H1 (cell line): ENCODE results near the gene SHC3. TPM values are rescaled to one million over a fixed set of nuclear protein-coding genes. Genes with fewer than 3 reads are reported as not detected.

Source experiments
- CTCF ChIA-PET: fragments of 300-600 bp; sonication (Branson Sonifier 250); formaldehyde crosslinking; loops from one replicate; lab custom pipeline; 2021; ENCODE audit not compliant: partially characterized antibody; lab: Charles Lee
- POLR2A ChIA-PET: fragments of 300-600 bp; sonication (Branson Sonifier 250); formaldehyde crosslinking; loops from one replicate; lab custom pipeline; 2021; ENCODE audit warnings: inconsistent platforms; ENCODE audit not compliant: partially characterized antibody; lab: Charles Lee
- DNase-seq, 2 experiments: peaks; one replicate each; pipeline versions ENCODE4 v3.0.0 to v3.0.0-alpha.2; 2010 to 2022; ENCODE audit warnings: low spot score in 2 of 2, low read depth in 1 of 2, mixed read lengths in 1 of 2
- FAIRE-seq: peaks from 2 replicates; lab custom pipeline; 2011; peaks lifted over from hg19 to GRCh38; lab: Jason Lieb, UNC
- H2AFZ ChIP-seq: 2 replicates; pipeline ENCODE4 v1.8.1; 2012; ENCODE audit warnings: low read length, inconsistent platforms
- H2AK5ac ChIP-seq: 2 replicates; pipeline ENCODE4 v1.6.1; 2013; ENCODE audit warnings: low read depth, low read length
- H2BK120ac ChIP-seq: replicated peaks from 2 replicates; pipeline ENCODE3; 2013; ENCODE audit warnings: low read depth, low read length, inconsistent platforms
- H2BK12ac ChIP-seq: 2 replicates; pipeline ENCODE4 v1.6.1; 2013; ENCODE audit warnings: low read depth, low read length
- H2BK15ac ChIP-seq: 2 replicates; pipeline ENCODE4 v1.6.1; 2013; ENCODE audit warnings: low read length
- H2BK20ac ChIP-seq: 2 replicates; pipeline ENCODE4 v1.6.1; 2013; ENCODE audit warnings: low read length
- H2BK5ac ChIP-seq: 2 replicates; pipeline ENCODE4 v1.6.1; 2013; ENCODE audit warnings: low read depth, low read length
- H3K14ac ChIP-seq: 2 replicates; pipeline ENCODE4 v1.6.1; 2013; ENCODE audit warnings: inconsistent platforms; ENCODE audit not compliant: insufficient read length
- H3K18ac ChIP-seq: 2 replicates; pipeline ENCODE4 v1.6.1; 2013; ENCODE audit warnings: low read length; ENCODE audit errors: extremely low read depth
- H3K23ac ChIP-seq: 2 replicates; pipeline ENCODE4 v1.6.1; 2013; ENCODE audit warnings: inconsistent platforms; ENCODE audit not compliant: insufficient read length
- H3K23me2 ChIP-seq: 2 replicates; pipeline ENCODE4 v1.6.1; 2013; ENCODE audit warnings: low read depth, low read length
- H3K27ac ChIP-seq: 2 replicates; pipeline ENCODE4 v1.6.1; 2011; ENCODE audit warnings: low read depth, low read length, inconsistent platforms
- H3K27me3 ChIP-seq, 4 experiments: replicated peaks in 1 of 4; 1 replicate in 1 of 4; 2 replicates in 3 of 4; pipeline versions ENCODE4 v1.6.1 to v1.8.1; 2011 to 2013; ENCODE audit warnings: low read length in 3 of 4, mild to moderate bottlenecking in 3 of 4, inconsistent platforms in 2 of 4, mixed read lengths in 2 of 4, moderate library complexity in 1 of 4; ENCODE audit not compliant: control insufficient read depth in 3 of 4, insufficient read depth in 3 of 4; ENCODE audit errors: extremely low read depth in 1 of 4
- H3K36me3 ChIP-seq, 4 experiments: 2 replicates each; pipeline versions ENCODE4 v1.6.1 to v1.8.1; 2011 to 2013; ENCODE audit warnings: mild to moderate bottlenecking in 4 of 4, low read length in 3 of 4, moderate library complexity in 2 of 4, control low read depth in 1 of 4, inconsistent platforms in 1 of 4; ENCODE audit not compliant: insufficient read depth in 4 of 4, control insufficient read depth in 2 of 4
- H3K4ac ChIP-seq: replicated peaks from 2 replicates; pipeline ENCODE3; 2013; ENCODE audit warnings: low read length, low read depth, mixed read lengths, inconsistent platforms; ENCODE audit not compliant: insufficient read length
- H3K4me1 ChIP-seq, 4 experiments: replicated peaks in 1 of 4; 1 replicate in 1 of 4; 2 replicates in 3 of 4; pipeline versions ENCODE4 v1.6.1 to v1.8.1; 2011 to 2013; ENCODE audit warnings: low read length in 3 of 4, inconsistent platforms in 2 of 4, mixed read lengths in 1 of 4; ENCODE audit not compliant: insufficient read depth in 4 of 4, control insufficient read depth in 3 of 4
- H3K4me2 ChIP-seq, 2 experiments: 2 replicates each; pipeline versions ENCODE4 v1.6.1 to v1.8.1; 2011 to 2013; ENCODE audit warnings: low read depth in 2 of 2, low read length in 2 of 2, control low read depth in 1 of 2, inconsistent platforms in 1 of 2, mild to moderate bottlenecking in 1 of 2; ENCODE audit not compliant: insufficient read depth in 1 of 2
- H3K4me3 ChIP-seq, 4 experiments: fragments of 200-600, 300-600 bp in 1 of 4; sonication (generic), shearing (Covaris generic), sonication (Bioruptor Twin) in 1 of 4; 2 replicates each; pipeline versions ENCODE4 v1.5.1 to v1.8.1; 2011 to 2016; ENCODE audit warnings: low read length in 4 of 4, low read depth in 3 of 4, control low read depth in 2 of 4, inconsistent platforms in 2 of 4, mild to moderate bottlenecking in 2 of 4, mixed read lengths in 1 of 4, moderate library complexity in 1 of 4; ENCODE audit not compliant: insufficient read depth in 2 of 4; ENCODE audit errors: extremely low read depth in 1 of 4
- H3K56ac ChIP-seq: replicated peaks from 2 replicates; pipeline ENCODE3; 2013; ENCODE audit warnings: low read depth, mild to moderate bottlenecking, mixed read lengths, low read length, inconsistent platforms; ENCODE audit not compliant: insufficient read length
- H3K79me1 ChIP-seq: 2 replicates; pipeline ENCODE4 v1.6.1; 2013; ENCODE audit warnings: low read depth, low read length, control low read depth
- H3K79me2 ChIP-seq, 2 experiments: 2 replicates each; pipeline versions ENCODE4 v1.6.1 to v1.8.1; 2012 to 2013; ENCODE audit warnings: low read length in 2 of 2, mild to moderate bottlenecking in 2 of 2, inconsistent platforms in 1 of 2; ENCODE audit not compliant: insufficient read depth in 2 of 2, control insufficient read depth in 1 of 2
- H3K9ac ChIP-seq, 4 experiments: replicated peaks in 1 of 4; 1 replicate in 1 of 4; 2 replicates in 3 of 4; pipeline versions ENCODE4 v1.6.1 to v1.8.1; 2011 to 2013; ENCODE audit warnings: low read depth in 3 of 4, low read length in 3 of 4, control low read depth in 2 of 4, mild to moderate bottlenecking in 2 of 4, moderate library complexity in 2 of 4, inconsistent platforms in 1 of 4; ENCODE audit errors: extremely low read depth in 1 of 4
- H3K9me3 ChIP-seq, 2 experiments: 2 replicates each; pipeline versions ENCODE4 v1.6.1 to v1.8.1; 2012 to 2013; ENCODE audit warnings: mild to moderate bottlenecking in 2 of 2, moderate library complexity in 2 of 2, control low read depth in 1 of 2, inconsistent platforms in 1 of 2, low read depth in 1 of 2, low read length in 1 of 2, mixed read lengths in 1 of 2; ENCODE audit not compliant: insufficient read depth in 2 of 2
- H4K20me1 ChIP-seq, 2 experiments: replicated peaks in 1 of 2; 2 replicates each; pipeline versions ENCODE3 to v1.8.1; 2011 to 2013; ENCODE audit warnings: inconsistent platforms in 2 of 2, low read length in 2 of 2, mild to moderate bottlenecking in 1 of 2; ENCODE audit not compliant: insufficient read depth in 2 of 2, control insufficient read depth in 1 of 2
- H4K5ac ChIP-seq: 2 replicates; pipeline ENCODE4 v1.6.1; 2013; ENCODE audit warnings: low read length, low read depth, mixed read lengths, inconsistent platforms; ENCODE audit not compliant: insufficient read length
- H4K8ac ChIP-seq: 2 replicates; pipeline ENCODE4 v1.8.0; 2013; ENCODE audit warnings: mild to moderate bottlenecking, moderate library complexity, low read length, inconsistent platforms; ENCODE audit not compliant: insufficient read depth; ENCODE audit errors: extremely low read depth
- H4K91ac ChIP-seq: replicated peaks from 2 replicates; pipeline ENCODE3; 2013; ENCODE audit warnings: low read length, mixed read lengths, inconsistent platforms; ENCODE audit not compliant: insufficient read length
- ASH2L ChIP-seq: fragments of 200-600, 300-600 bp; sonication (generic); IDR thresholded peaks from one replicate; pipeline ENCODE4 v1.7.1; 2017; ENCODE audit warnings: low read length
- CBX8 ChIP-seq: fragments of 300-800, 300-1000 bp; sonication (generic); IDR thresholded peaks from 2 replicates; pipeline ENCODE4 v1.7.1; 2016; ENCODE audit warnings: low read depth, low read length, borderline replicate concordance
- EGR1 ChIP-seq: IDR thresholded peaks from 2 replicates; pipeline ENCODE4 v1.6.1; 2011; ENCODE audit warnings: low read depth, low read length, borderline replicate concordance
- EP300 ChIP-seq, 2 experiments: IDR thresholded peaks; 1 replicate in 1 of 2; 2 replicates in 1 of 2; pipeline ENCODE4 v1.6.1; 2011 to 2012; ENCODE audit warnings: low read depth in 2 of 2, low read length in 2 of 2, mild to moderate bottlenecking in 2 of 2, borderline replicate concordance in 1 of 2, inconsistent platforms in 1 of 2, moderate library complexity in 1 of 2
- JUND ChIP-seq: IDR thresholded peaks from 2 replicates; pipeline ENCODE4 v1.6.1; 2011; ENCODE audit warnings: mild to moderate bottlenecking, improper control_type of control experiment, low read length
- RAD21 ChIP-seq, 2 experiments: IDR thresholded peaks in 1 of 2; conservative IDR thresholded peaks in 1 of 2; 2 replicates each; pipeline ENCODE4 v1.6.1; 2011; ENCODE audit warnings: low read depth in 2 of 2, low read length in 2 of 2, improper control_type of control experiment in 1 of 2, inconsistent platforms in 1 of 2, mild to moderate bottlenecking in 1 of 2, moderate library complexity in 1 of 2
- SIRT6 ChIP-seq: IDR thresholded peaks from one replicate; pipeline ENCODE4 v1.7.1; 2012; ENCODE audit warnings: low read length, inconsistent platforms
- WGBS, 2 experiments: shearing (Covaris generic) in 1 of 2; methylation state at CpG; one replicate each; pipeline versions ENCODE4 v1.1.6 to v1.1.7; 2013 to 2015; ENCODE audit warnings: low lambda C conversion rate in 2 of 2, mixed read lengths in 2 of 2, inconsistent platforms in 1 of 2, low coverage in 1 of 2, missing lambda C conversion rate in 1 of 2; ENCODE audit not compliant: insufficient replicate concordance in 2 of 2, insufficient coverage in 1 of 2, insufficient read length in 1 of 2; ENCODE audit errors: extremely low coverage in 1 of 2, missing lambda C conversion rate in 1 of 2; 5-methylcytosine and 5-hydroxymethylcytosine counted together
- polyA plus RNA-seq, 7 experiments: library from polyadenylated mRNA; depleted of rRNA in 3 of 7; stranded (reverse) in 5 of 7; unstranded in 2 of 7; fragments of >200 nt in 5 of 7; fragments of 200-250 nt in 2 of 7; gene quantifications; 1 replicate in 5 of 7; 2 replicates in 1 of 7; 4 replicates in 1 of 7; pipeline versions ENCODE4 v1.2.1 to v1.2.3, GENCODE V29; 2011 to 2013; ENCODE audit warnings: missing spikeins in 2 of 7, mixed read lengths in 2 of 7
- total RNA-seq: library from RNA; stranded (reverse); fragmentation: NEBNext Ultra II Directional; extraction: Animal tissue kit (Norgen Biotek cat#: 25700); gene quantifications from 2 replicates; pipeline ENCODE4 v1.2.1, GENCODE V29; 2021
- TF ChIP-seq, protein P1 (sequence below): IDR thresholded peaks from 2 replicates; pipeline ENCODE4 v1.6.1; 2012; ENCODE audit warnings: inconsistent platforms

The SHC3 gene
- total and polyA plus RNA-seq, 2 of the 8 experiments (the other 6 are each of a cell fraction or from before 2014, with no cell fraction given) = 1.4 to 7.1 TPM

DNA sequence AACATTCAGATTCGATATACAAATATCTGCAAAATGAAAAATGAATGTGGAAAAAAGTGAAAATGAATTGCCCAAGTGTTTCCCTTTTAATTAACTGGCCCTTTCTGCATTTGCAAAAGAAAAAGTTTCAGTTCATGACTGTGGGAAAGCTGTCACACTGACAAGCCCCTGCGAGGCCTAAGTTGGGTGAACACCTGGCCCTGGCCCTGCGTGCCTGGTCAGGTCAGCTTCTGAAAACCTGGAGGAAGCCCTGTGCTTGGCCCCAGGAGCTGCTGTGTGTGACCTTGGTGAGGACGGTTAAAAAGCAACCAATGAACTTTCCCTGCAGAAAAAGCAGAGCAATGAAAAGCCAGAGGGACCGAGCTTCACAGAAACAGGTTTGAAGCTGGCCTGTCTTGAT lies 41.0 kb upstream of the SHC3 start:
- H2BK120ac ChIP-seq = no peak overlapping the region
- H3K27ac ChIP-seq = no peak overlapping the region
- H3K4me1 ChIP-seq = peaks cover 0 to 2% (median 0%) of the 10 kb centered on the region in 4 experiments; a peak in 1 of 7 replicates
- H4K5ac ChIP-seq = no peak overlapping the region
- no peak overlapping the region for H2BK12ac ChIP-seq
- no peak for TF ChIP-seq CBX8
- TF ChIP-seq, protein P1, sequence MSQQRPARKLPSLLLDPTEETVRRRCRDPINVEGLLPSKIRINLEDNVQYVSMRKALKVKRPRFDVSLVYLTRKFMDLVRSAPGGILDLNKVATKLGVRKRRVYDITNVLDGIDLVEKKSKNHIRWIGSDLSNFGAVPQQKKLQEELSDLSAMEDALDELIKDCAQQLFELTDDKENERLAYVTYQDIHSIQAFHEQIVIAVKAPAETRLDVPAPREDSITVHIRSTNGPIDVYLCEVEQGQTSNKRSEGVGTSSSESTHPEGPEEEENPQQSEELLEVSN = no peak
- TF ChIP-seq EGR1 = no peak
- no peak for TF ChIP-seq RAD21 (IDR thresholded peaks at IDR 0.05 in 1 of 2, conservative IDR thresholded peaks at IDR 0.05 in 1 of 2; ENCODE audit: low read depth in 2 of 2, low read length in 2 of 2)
- TF ChIP-seq ASH2L = no peak
- no peak for TF ChIP-seq EP300 (IDR thresholded peaks at IDR 0.05; ENCODE audit: borderline replicate concordance in 1 of 2, low read depth in 2 of 2, low read length in 2 of 2)
- TF ChIP-seq SIRT6 = no peak
- no peak for TF ChIP-seq JUND
- H4K20me1 ChIP-seq = no peaks in the 10 kb centered on the region
- H3K9ac ChIP-seq = no peak overlapping the region
- no peak overlapping the region for H3K14ac ChIP-seq
- H4K8ac ChIP-seq = no peak overlapping the region
- 84% methylated on average over 5 of the region's 5 CpGs; no CpG with 5 or more reads in 1 of the 2 experiments for WGBS, 2 experiments
- no peak overlapping the region for H3K4ac ChIP-seq
- peaks cover 3% of the 10 kb centered on the region; the same call in 1 of the 2 replicates for H3K23me2 ChIP-seq
- H3K23ac ChIP-seq = no peak overlapping the region
- H3K36me3 ChIP-seq = no peaks in the 10 kb centered on the region
- ChIA-PET POLR2A (no interaction called here), CTCF (interaction anchor here (0.8 kb wide), 1 partner anchor 17 kb away, joined by 3 read pairs; no protein-coding TSS in a partner anchor)
- no peak overlapping the region for H4K91ac ChIP-seq
- H2BK5ac ChIP-seq = no peak overlapping the region
- H3K79me2 ChIP-seq = no peaks in the 10 kb centered on the region
- FAIRE-seq (no peak), DNase-seq (no peak)
- H3K4me3 ChIP-seq = no peak overlapping the region
- H2AFZ ChIP-seq = no peak overlapping the region
- no peaks in the 10 kb centered on the region for H3K27me3 ChIP-seq
- no peaks in the 10 kb centered on the region; the same call in 1 of the 2 replicates for H3K79me1 ChIP-seq
- no peaks in the 10 kb centered on the region for H3K9me3 ChIP-seq
- no peak overlapping the region for H2BK20ac ChIP-seq
- H3K4me2 ChIP-seq = no peak overlapping the region
- no peak overlapping the region for H3K18ac ChIP-seq
- no peak overlapping the region for H2AK5ac ChIP-seq
- no peak overlapping the region for H3K56ac ChIP-seq
- no peak overlapping the region for H2BK15ac ChIP-seq
